Endodermal cell (in vitro differentiated cells): ENCODE data around the gene P3H4. TPM values are rescaled to one million over a fixed set of nuclear protein-coding genes. Genes with fewer than 3 reads are reported as not detected.
A peak's percentile ranks its signal among the peaks of the same experiment; 100 is the strongest.

Experiments
- DNase-seq: peaks from one replicate; pipeline ENCODE4 v3.0.0-alpha.2; 2017
- H3K27ac ChIP-seq: 2 replicates; pipeline ENCODE4 v1.5.1; 2013; ENCODE audit warnings: mild to moderate bottlenecking, low read depth, low read length, moderate library complexity
- H3K27me3 ChIP-seq: 2 replicates; pipeline ENCODE4 v1.6.1; 2013; ENCODE audit warnings: mild to moderate bottlenecking, low read length, moderate library complexity; ENCODE audit not compliant: insufficient read depth, control insufficient read depth, poor library complexity, severe bottlenecking
- H3K36me3 ChIP-seq: 2 replicates; pipeline ENCODE4 v1.7.0; 2013; ENCODE audit warnings: mild to moderate bottlenecking, low read length, moderate library complexity; ENCODE audit not compliant: control insufficient read depth, insufficient read depth
- H3K4me1 ChIP-seq: one replicate; pipeline ENCODE4 v1.7.0; 2013; ENCODE audit warnings: low read length; ENCODE audit not compliant: control insufficient read depth, insufficient read depth
- H3K4me3 ChIP-seq: 2 replicates; pipeline ENCODE4 v1.5.1; 2013; ENCODE audit warnings: mild to moderate bottlenecking, low read length, moderate library complexity
- H3K9ac ChIP-seq: 2 replicates; pipeline ENCODE4 v1.6.1; 2013; ENCODE audit warnings: mild to moderate bottlenecking, low read length, moderate library complexity; ENCODE audit not compliant: poor library complexity, severe bottlenecking; ENCODE audit errors: extremely low read depth
- H3K9me3 ChIP-seq: 2 replicates; pipeline ENCODE4 v1.6.1; 2013; ENCODE audit warnings: mild to moderate bottlenecking, low read length, moderate library complexity; ENCODE audit not compliant: control insufficient read depth
- H3K27ac Mint-ChIP-seq: 2 replicates; pipeline ENCODE4 v1.8.0; 2020; ENCODE audit warnings: mixed read lengths
- H3K27me3 Mint-ChIP-seq: 2 replicates; pipeline ENCODE4 v1.8.0; 2021; ENCODE audit warnings: mild to moderate bottlenecking, mixed read lengths; ENCODE audit not compliant: insufficient read depth
- H3K36me3 Mint-ChIP-seq: 2 replicates; pipeline ENCODE4 v1.8.0; 2020; ENCODE audit warnings: low read depth, mixed read lengths
- H3K4me1 Mint-ChIP-seq: 2 replicates; pipeline ENCODE4 v1.8.0; 2020; ENCODE audit warnings: mixed read lengths
- H3K4me3 Mint-ChIP-seq: 2 replicates; pipeline ENCODE4 v1.8.0; 2020; ENCODE audit warnings: mild to moderate bottlenecking, moderate library complexity, mixed read lengths
- H3K9me3 Mint-ChIP-seq: 2 replicates; pipeline ENCODE4 v1.8.0; 2020; ENCODE audit warnings: mild to moderate bottlenecking, mixed read lengths
- WGBS, 2 experiments: methylation state at CpG; one replicate each; pipeline versions ENCODE4 v1.1.5 to v1.1.7; 2013; ENCODE audit warnings: missing lambda C conversion rate in 2 of 2, mixed read lengths in 1 of 2; ENCODE audit not compliant: insufficient coverage in 1 of 2, insufficient read length in 1 of 2; 5-methylcytosine and 5-hydroxymethylcytosine counted together
- total RNA-seq, 2 donors: library from RNA; stranded (reverse); fragmentation: NEBNext Ultra II Directional in 1 of 2; extraction: Animal tissue kit (Norgen Biotek cat#: 25700) in 1 of 2; gene quantifications; 2 replicates in 1 of 2; 3 replicates in 1 of 2; pipeline ENCODE4 v1.2.1, GENCODE V29; 2021
- TF ChIP-seq, protein P1 (sequence below): fragments of 200-600 bp; sonication (generic); conservative IDR thresholded peaks from 2 replicates; pipeline ENCODE4 v1.5.0; 2021; ENCODE audit warnings: antibody characterized with exemption, mild to moderate bottlenecking

Gene P3H4
- total RNA-seq, 2 donors from 2014 or later, result 23.9 to 40.6 TPM

DNA sequence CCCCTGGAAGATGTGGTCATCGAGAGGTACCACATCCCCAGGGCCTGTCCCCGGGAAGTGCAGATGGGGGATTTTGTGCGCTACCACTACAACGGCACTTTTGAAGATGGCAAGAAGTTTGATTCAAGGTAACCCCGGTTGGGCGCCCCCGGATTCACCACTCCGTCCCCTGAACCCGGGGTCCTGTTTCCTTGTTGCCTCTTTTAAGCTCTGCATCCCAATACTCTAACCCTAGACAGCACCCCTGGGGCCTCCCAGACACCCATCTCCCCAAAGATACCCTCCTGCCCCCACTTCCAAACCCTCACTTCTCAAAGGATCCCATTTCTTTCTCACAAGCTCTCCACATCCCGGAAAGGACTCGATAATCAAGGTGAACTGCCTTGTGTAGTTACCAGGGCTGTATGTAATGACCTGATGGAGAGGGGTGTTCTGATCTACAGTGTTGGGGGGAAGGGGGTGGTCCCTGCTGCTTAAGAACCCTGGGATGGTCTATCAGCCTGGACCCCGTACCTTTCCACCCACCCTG lies 1.5 kb upstream of the P3H4 start:
- peaks cover 13% of the 10 kb centered on the region for H3K4me1 Mint-ChIP-seq
- 0 to 4% methylated on average over 8 to 12 of the region's 12 CpGs for WGBS, 2 experiments
- no peaks in the 10 kb centered on the region for H3K9me3 Mint-ChIP-seq
- Histone ChIP-seq H3K4me3 (peak overlapping the region; percentile 87), H3K9ac (peak overlapping the region; percentile 62), H3K9me3 (no peaks in the 10 kb centered on the region), H3K27me3 (no peaks in the 10 kb centered on the region), H3K36me3 (peaks cover 14% of the 10 kb centered on the region), H3K4me1 (no peaks in the 10 kb centered on the region), H3K27ac (peak overlapping the region; percentile 83)
- TF ChIP-seq, protein P1, sequence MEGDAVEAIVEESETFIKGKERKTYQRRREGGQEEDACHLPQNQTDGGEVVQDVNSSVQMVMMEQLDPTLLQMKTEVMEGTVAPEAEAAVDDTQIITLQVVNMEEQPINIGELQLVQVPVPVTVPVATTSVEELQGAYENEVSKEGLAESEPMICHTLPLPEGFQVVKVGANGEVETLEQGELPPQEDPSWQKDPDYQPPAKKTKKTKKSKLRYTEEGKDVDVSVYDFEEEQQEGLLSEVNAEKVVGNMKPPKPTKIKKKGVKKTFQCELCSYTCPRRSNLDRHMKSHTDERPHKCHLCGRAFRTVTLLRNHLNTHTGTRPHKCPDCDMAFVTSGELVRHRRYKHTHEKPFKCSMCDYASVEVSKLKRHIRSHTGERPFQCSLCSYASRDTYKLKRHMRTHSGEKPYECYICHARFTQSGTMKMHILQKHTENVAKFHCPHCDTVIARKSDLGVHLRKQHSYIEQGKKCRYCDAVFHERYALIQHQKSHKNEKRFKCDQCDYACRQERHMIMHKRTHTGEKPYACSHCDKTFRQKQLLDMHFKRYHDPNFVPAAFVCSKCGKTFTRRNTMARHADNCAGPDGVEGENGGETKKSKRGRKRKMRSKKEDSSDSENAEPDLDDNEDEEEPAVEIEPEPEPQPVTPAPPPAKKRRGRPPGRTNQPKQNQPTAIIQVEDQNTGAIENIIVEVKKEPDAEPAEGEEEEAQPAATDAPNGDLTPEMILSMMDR, result no peak
- peak overlapping the region; percentile 79 for H3K4me3 Mint-ChIP-seq
- peaks cover 12% of the 10 kb centered on the region for H3K27me3 Mint-ChIP-seq
- peaks cover 12% of the 10 kb centered on the region for H3K36me3 Mint-ChIP-seq
- H3K27ac Mint-ChIP-seq, result peak overlapping the region; percentile 41
- no peak for DNase-seq

GRCh38 chr17:41812381-41813151 lies 817 bp upstream of the P3H4 start, which contains the start of gene FKBP10:
TSS of gene FKBP10 (plus strand) at chr17:41813004. CDS start at chr17:41813035, 31 bp downstream.
- Mint-ChIP-seq H3K36me3 (peaks cover 10% of the 10 kb centered on the region), H3K4me3 (peak within 1 kb of the TSS; percentile 79), H3K27me3 (peaks cover 12% of the 10 kb centered on the region), H3K27ac (peak within 1 kb of the TSS; percentile 88), H3K9me3 (no peaks in the 10 kb centered on the region), H3K4me1 (peaks cover 13% of the 10 kb centered on the region)
- H3K4me3 ChIP-seq, result peak within 1 kb of the TSS; percentile 87
- peaks cover 8% of the 10 kb centered on the region for H3K36me3 ChIP-seq
- TF ChIP-seq, protein P1, result no peak
- H3K4me1 ChIP-seq, result no peaks in the 10 kb centered on the region
- peak within 1 kb of the TSS; percentile 62 for H3K9ac ChIP-seq
- WGBS, 2 experiments, result 0% methylated on average over 11 to 32 of the region's 35 CpGs
- H3K27me3 ChIP-seq, result no peaks in the 10 kb centered on the region
- peak; percentile 96 for DNase-seq
- peak within 1 kb of the TSS; percentile 83 for H3K27ac ChIP-seq
- no peaks in the 10 kb centered on the region for H3K9me3 ChIP-seq

DNA sequence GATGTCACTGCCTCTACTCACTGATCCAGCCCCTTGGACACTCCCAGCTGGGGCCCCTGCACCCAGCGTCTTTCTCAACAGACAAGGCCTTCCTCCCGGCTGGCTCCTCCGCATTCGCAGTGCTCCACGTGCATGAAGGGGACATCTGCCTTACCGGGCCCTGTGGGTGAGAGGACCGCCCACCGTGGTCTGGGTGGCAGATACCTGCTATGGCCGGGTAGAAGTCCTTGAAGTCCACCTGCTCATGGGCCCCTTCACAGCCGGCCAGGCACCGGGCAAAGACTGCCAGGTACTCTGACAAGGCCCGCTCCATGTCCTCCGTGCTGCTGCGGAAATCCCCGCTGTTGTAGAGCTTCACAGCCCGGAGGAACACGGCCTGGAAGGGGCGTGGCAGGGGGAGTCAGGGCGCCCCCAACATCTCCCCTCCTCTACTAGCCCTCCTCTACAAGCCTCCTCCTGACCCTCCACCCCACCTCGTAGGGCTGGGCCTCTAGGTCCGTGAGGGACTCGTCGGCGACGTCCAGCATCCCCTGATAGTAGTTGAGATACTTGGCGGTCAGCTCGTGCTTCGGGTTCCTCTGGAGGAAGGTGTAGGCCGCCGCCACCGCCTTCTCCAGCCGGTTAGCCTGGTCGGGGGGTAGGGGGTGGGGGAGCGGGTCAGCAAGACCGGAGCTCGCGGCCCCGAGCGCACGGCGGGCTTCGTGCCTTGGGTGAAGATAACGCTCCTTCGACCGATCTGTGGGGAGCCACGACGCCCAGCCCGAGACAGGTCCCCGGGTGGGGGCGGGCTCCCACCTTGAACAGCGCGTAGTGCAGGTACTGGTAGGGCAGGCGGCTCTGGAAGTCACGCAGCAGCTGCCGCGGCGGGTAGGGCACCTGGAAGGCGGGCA lies 845 bp downstream of the P3H4 start:
- H3K27me3 ChIP-seq, result no peaks in the 10 kb centered on the region
- peak overlapping the region; percentile 66 for H3K27ac ChIP-seq
- peak; percentile 85 for DNase-seq
- Mint-ChIP-seq H3K4me1 (peaks cover 13% of the 10 kb centered on the region), H3K4me3 (peak overlapping the region; percentile 79), H3K36me3 (peaks cover 13% of the 10 kb centered on the region), H3K27ac (no peak overlapping the region), H3K9me3 (no peaks in the 10 kb centered on the region), H3K27me3 (peaks cover 12% of the 10 kb centered on the region)
- TF ChIP-seq, protein P1, result no peak
- H3K9ac ChIP-seq, result peak overlapping the region; percentile 62
- 28 to 82% methylated on average over 11 to 58 of the region's 58 CpGs for WGBS, 2 experiments
- H3K4me1 ChIP-seq, result no peaks in the 10 kb centered on the region
- H3K9me3 ChIP-seq, result no peaks in the 10 kb centered on the region
- H3K4me3 ChIP-seq, result peak overlapping the region; percentile 87
- no peaks in the 10 kb centered on the region for H3K36me3 ChIP-seq
